Endothelial cell (in vitro differentiated cells): ENCODE data around the gene SPATS1. TPM values are rescaled to one million over a fixed set of nuclear protein-coding genes. Genes with fewer than 3 reads are reported as not detected.

ENCODE experiments used
- DNase-seq: peaks from one replicate; pipeline ENCODE4 v3.0.0; 2021; ENCODE audit warnings: low spot score
- H3K27ac Mint-ChIP-seq: one replicate; pipeline ENCODE4 v1.8.0; 2021; ENCODE audit warnings: mixed read lengths, inconsistent platforms; ENCODE audit not compliant: unreplicated experiment
- H3K27me3 Mint-ChIP-seq: one replicate; pipeline ENCODE4 v1.8.0; 2021; ENCODE audit warnings: mild to moderate bottlenecking, moderate library complexity, mixed read lengths, inconsistent platforms; ENCODE audit not compliant: unreplicated experiment
- H3K36me3 Mint-ChIP-seq: one replicate; pipeline ENCODE4 v1.8.0; 2021; ENCODE audit warnings: mild to moderate bottlenecking, low read depth, mixed read lengths, inconsistent platforms; ENCODE audit not compliant: unreplicated experiment
- H3K4me1 Mint-ChIP-seq: one replicate; pipeline ENCODE4 v1.8.0; 2021; ENCODE audit warnings: mild to moderate bottlenecking, mixed read lengths, inconsistent platforms; ENCODE audit not compliant: unreplicated experiment
- H3K4me3 Mint-ChIP-seq: one replicate; pipeline ENCODE4 v1.8.0; 2021; ENCODE audit warnings: mild to moderate bottlenecking, mixed read lengths, inconsistent platforms; ENCODE audit not compliant: unreplicated experiment
- H3K9me3 Mint-ChIP-seq: one replicate; pipeline ENCODE4 v1.8.0; 2021; ENCODE audit warnings: mixed read lengths, inconsistent platforms; ENCODE audit not compliant: unreplicated experiment
- total RNA-seq: library from RNA; stranded (reverse); fragmentation: NEBNext Ultra II Directional; extraction: Animal tissue kit (Norgen Biotek cat#: 25700); gene quantifications from one replicate; pipeline ENCODE4 v1.2.1, GENCODE V29; 2021; ENCODE audit not compliant: unreplicated experiment
- TF ChIP-seq, protein P1 (sequence below): fragments of 200-600 bp; sonication (generic); IDR thresholded peaks from one replicate; pipeline ENCODE4 v1.5.0; 2021; ENCODE audit warnings: antibody characterized with exemption; ENCODE audit not compliant: unreplicated experiment

SPATS1 gene
- total RNA-seq, 1 donor from 2014 or later, result not detected

DNA sequence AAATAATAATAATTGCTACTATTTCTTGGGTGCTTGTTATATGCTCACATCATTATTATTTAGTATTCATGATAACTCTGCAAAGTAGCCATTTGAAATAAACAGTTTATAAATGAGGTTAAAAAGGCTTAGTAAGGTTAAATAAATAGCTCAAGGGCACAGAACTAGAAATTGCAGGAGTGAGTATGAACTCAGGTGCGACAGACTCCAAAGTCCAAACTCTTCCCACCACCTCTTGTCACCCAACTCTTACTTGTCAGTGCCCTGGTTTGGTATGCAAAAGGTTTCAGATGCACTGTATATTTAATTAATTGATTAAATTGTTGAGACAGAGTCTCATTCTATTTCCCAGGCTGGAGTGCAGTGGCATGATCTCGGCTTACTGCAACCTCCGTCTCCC lies 24.3 kb downstream of the SPATS1 start:
- Mint-ChIP-seq H3K27ac (no peak overlapping the region), H3K4me3 (no peak overlapping the region), H3K9me3 (no peaks in the 10 kb centered on the region), H3K27me3 (peaks cover 3% of the 10 kb centered on the region), H3K36me3 (no peaks in the 10 kb centered on the region), H3K4me1 (peaks cover 8% of the 10 kb centered on the region)
- TF ChIP-seq, protein P1, sequence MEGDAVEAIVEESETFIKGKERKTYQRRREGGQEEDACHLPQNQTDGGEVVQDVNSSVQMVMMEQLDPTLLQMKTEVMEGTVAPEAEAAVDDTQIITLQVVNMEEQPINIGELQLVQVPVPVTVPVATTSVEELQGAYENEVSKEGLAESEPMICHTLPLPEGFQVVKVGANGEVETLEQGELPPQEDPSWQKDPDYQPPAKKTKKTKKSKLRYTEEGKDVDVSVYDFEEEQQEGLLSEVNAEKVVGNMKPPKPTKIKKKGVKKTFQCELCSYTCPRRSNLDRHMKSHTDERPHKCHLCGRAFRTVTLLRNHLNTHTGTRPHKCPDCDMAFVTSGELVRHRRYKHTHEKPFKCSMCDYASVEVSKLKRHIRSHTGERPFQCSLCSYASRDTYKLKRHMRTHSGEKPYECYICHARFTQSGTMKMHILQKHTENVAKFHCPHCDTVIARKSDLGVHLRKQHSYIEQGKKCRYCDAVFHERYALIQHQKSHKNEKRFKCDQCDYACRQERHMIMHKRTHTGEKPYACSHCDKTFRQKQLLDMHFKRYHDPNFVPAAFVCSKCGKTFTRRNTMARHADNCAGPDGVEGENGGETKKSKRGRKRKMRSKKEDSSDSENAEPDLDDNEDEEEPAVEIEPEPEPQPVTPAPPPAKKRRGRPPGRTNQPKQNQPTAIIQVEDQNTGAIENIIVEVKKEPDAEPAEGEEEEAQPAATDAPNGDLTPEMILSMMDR, result no peak
- DNase-seq, result no peak

DNA sequence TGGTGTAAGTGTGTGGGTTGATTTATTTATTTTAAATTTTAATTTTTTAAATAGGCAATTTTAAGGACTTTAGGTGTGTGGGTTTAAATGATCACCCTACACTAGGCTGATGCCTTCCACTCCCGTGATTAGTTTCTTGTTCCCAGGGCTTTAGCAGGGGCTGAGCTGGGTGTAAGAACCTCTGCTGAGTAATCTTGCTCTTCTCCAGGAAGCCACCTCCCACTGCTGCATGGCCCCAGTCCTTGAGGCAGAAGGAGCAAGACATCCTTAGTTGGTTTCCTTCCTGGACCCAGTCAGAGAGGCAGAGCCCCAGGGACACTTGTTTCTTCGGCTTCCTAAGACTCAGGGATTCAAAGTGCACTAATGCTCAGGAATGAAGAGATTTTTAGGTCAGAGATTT lies 25.2 kb downstream of the SPATS1 start:
- TF ChIP-seq, protein P1, result no peak
- Mint-ChIP-seq H3K9me3 (no peaks in the 10 kb centered on the region), H3K27me3 (peaks cover 3% of the 10 kb centered on the region), H3K4me1 (peaks cover 8% of the 10 kb centered on the region), H3K36me3 (no peaks in the 10 kb centered on the region), H3K27ac (no peak overlapping the region), H3K4me3 (no peak overlapping the region)
- peak; percentile 9 for DNase-seq

DNA sequence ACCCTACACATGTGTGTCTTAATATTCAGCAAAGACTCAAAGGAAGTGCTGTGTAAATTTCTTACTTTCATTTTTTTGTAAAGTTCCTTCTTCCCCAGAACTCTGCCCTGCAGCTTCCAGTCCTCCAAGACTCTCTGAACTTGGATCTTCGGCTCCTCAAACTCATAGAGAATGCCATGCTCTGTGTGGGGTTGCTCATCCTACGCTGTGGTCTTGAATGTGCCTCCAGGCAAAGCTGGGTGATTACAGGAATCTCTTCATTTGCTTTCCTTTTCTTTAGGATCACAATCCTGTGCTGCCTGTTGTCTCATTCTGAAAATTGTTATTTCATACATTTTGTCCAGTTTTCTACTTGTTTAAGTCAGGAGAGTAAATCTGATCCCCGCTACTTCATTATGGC lies 30.6 kb downstream of the SPATS1 start:
- Mint-ChIP-seq H3K4me1 (no peaks in the 10 kb centered on the region), H3K27me3 (no peaks in the 10 kb centered on the region), H3K9me3 (no peaks in the 10 kb centered on the region), H3K4me3 (no peak overlapping the region), H3K27ac (no peak overlapping the region), H3K36me3 (no peaks in the 10 kb centered on the region)
- TF ChIP-seq, protein P1, result no peak
- no peak for DNase-seq

DNA sequence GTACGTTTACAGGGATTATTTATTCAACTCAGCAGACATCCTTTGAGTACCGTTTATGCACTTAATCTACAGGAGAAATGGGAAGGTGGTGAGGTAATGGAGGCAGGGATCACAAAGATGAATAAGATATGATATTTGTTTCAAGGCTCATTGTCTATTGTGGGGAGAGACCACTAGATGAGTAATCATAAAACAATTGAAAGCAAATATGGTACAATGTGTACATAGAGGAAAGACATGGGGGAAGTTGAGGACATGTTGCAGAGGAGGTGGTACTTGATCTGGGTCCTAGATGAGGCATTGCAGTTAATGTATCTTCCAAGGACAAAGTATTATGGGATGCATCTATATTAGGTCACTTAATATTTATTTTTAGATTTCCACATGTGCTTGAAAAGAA lies 31.3 kb downstream of the SPATS1 start:
- H3K36me3 Mint-ChIP-seq, result no peaks in the 10 kb centered on the region
- no peaks in the 10 kb centered on the region for H3K27me3 Mint-ChIP-seq
- H3K4me1 Mint-ChIP-seq, result no peaks in the 10 kb centered on the region
- no peak overlapping the region for H3K27ac Mint-ChIP-seq
- TF ChIP-seq, protein P1, result no peak
- no peak for DNase-seq
- no peak overlapping the region for H3K4me3 Mint-ChIP-seq
- no peaks in the 10 kb centered on the region for H3K9me3 Mint-ChIP-seq

DNA sequence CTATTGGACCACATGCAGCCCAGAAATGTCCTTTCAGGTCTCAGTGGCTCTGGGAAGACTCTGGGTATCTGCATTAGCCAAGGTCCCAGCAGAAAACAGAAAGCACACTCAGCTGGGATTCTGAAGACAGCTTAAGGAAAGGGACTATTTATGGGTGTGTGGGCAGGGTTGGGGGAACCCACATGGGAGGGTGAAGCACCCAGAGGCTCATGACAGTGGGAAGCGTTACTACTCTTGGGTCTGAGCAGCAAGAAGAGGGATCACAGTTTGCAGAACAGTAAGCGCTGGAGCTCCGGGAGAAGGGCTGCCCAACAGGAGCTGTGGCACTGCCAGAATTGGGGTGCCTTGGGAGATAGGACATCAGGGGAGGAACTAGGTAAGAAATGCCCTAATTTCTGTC lies 32.6 kb downstream of the SPATS1 start:
- TF ChIP-seq, protein P1, result no peak
- H3K27me3 Mint-ChIP-seq, result no peaks in the 10 kb centered on the region
- no peak overlapping the region for H3K4me3 Mint-ChIP-seq
- no peaks in the 10 kb centered on the region for H3K36me3 Mint-ChIP-seq
- no peaks in the 10 kb centered on the region for H3K9me3 Mint-ChIP-seq
- no peak for DNase-seq
- H3K4me1 Mint-ChIP-seq, result no peaks in the 10 kb centered on the region
- H3K27ac Mint-ChIP-seq, result no peak overlapping the region
